Prostate gland (tissue), 2 donors: Measurements from ENCODE around the gene ZBED3. TPM values are rescaled to one million over a fixed set of nuclear protein-coding genes. Genes with fewer than 3 reads are reported as not detected.

Source experiments
- DNase-seq: peaks from one replicate; pipeline ENCODE4 v3.0.0-alpha.2; 2019; ENCODE audit warnings: low spot score
- H3K27ac ChIP-seq, 2 donors: fragments of 200-600 bp; sonication (generic); 2 replicates each; pipeline ENCODE4 v1.5.1; 2017 to 2019
- H3K27me3 ChIP-seq: fragments of 200-600 bp; sonication (generic); replicated peaks from 2 replicates; pipeline ENCODE4 v1.5.1; 2019; ENCODE audit not compliant: insufficient read depth
- H3K36me3 ChIP-seq, 2 donors: fragments of 200-600 bp; sonication (generic); 1 replicate in 1 of 2; 2 replicates in 1 of 2; pipeline versions ENCODE4 v1.5.1 to v1.8.1; 2017 to 2019
- H3K4me1 ChIP-seq: fragments of 200-600 bp; sonication (generic); replicated peaks from 2 replicates; pipeline ENCODE4 v1.5.1; 2019
- H3K4me3 ChIP-seq, 2 donors: fragments of 200-600 bp; sonication (generic); 2 replicates each; pipeline ENCODE4 v1.5.1; 2017 to 2019
- H3K9me3 ChIP-seq: fragments of 200-600 bp; sonication (generic); 2 replicates; pipeline ENCODE4 v1.5.1; 2017
- CTCF ChIP-seq, 4 experiments: fragments of 200-600 bp in 2 of 4; fragments of 450-650 bp in 2 of 4; sonication (generic) in 2 of 4; IDR thresholded peaks; 1 replicate in 3 of 4; 2 replicates in 1 of 4; pipeline ENCODE4 v1.5.1; 2016 to 2019; ENCODE audit warnings: antibody characterized with exemption in 4 of 4, mild to moderate bottlenecking in 2 of 4, moderate library complexity in 2 of 4
- POLR2A ChIP-seq: fragments of 450-650 bp; IDR thresholded peaks from one replicate; pipeline ENCODE4 v1.6.1; 2016; ENCODE audit warnings: antibody characterized with exemption, mild to moderate bottlenecking
- POLR2AphosphoS5 ChIP-seq: sonication (generic); formaldehyde crosslinking; IDR thresholded peaks from one replicate; pipeline ENCODE4 v1.6.1; 2017; ENCODE audit warnings: antibody characterized with exemption
- WGBS: methylation state at CpG from one replicate; pipeline ENCODE4 v1.1.5; 2018; 5-methylcytosine and 5-hydroxymethylcytosine counted together
- intact Hi-C: fragments of 100-400 bp; cut with DNase I; formaldehyde crosslinking; loops from one replicate; pipeline ENCODE4 v1.14.2; 2022
- total RNA-seq, 2 donors: library from RNA; depleted of rRNA; stranded (reverse); fragments of >200 nt; gene quantifications; one replicate each; pipeline ENCODE4 v1.1.0, GENCODE V29; 2016

Gene ZBED3
- total RNA-seq, 2 donors from 2014 or later, result 11.9 to 25.3 TPM

DNA sequence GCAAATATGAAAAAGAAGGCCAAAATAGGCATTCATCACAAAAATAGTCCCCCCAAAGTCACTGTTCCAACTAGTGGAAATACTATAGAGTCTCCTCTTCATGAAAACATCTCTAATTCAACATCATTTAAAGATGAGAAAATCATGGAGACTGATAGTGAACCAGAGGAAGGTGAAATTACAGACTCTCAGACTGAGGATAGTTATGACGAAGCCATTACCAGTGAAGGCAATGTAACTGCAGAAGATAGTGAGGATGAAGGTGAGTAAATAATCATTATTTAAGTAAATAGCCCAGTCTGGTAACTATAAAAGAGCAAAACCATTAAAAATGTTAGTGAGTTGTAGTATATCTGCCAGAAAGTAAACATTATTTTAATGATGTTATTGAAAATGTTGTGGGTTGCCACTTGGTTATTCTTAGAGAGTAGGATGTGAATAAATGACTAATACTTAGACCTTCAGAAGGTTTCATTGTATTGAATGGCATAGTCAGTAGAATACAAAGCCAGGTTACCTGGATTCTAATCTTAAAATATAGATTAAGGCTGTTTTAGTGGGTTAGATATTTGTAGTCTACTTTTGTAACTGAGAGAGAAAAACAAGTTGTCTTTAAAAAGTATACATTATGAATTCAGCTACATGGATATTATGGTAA is 40.5 kb downstream of the ZBED3 start:
- intact Hi-C loops, result no loop called here
- H3K4me3 ChIP-seq, result no peak overlapping the region
- no peak overlapping the region for H3K27ac ChIP-seq
- H3K27me3 ChIP-seq, result no peaks in the 10 kb centered on the region
- DNase-seq, result no peak
- no peak for TF ChIP-seq POLR2AphosphoS5
- TF ChIP-seq POLR2A, result no peak
- TF ChIP-seq CTCF (IDR thresholded peaks at IDR 0.05), result no peak
- no peaks in the 10 kb centered on the region for H3K36me3 ChIP-seq
- WGBS, result 92% methylated on average over 1 of the region's 1 CpG
- H3K9me3 ChIP-seq, result no peaks in the 10 kb centered on the region
- H3K4me1 ChIP-seq, result no peaks in the 10 kb centered on the region

DNA sequence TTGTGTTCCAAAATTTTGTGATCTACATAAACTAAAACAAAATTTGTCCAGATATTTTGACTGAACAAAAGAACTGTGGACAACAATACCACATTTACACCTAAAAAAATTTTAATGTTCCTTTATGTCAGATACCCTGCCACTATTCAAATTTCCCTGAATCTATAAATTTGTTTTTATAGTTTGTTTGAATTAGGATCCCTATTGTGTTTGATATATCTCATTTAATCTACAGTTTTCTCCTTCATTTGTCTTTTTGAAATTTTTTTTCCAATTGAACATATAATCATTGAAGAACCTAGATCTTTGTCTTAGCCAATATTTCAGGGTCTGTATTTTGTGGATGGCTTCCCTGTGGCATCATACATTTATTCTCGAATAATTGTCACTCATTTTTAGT is 51.1 kb downstream of the ZBED3 start:
- H3K4me1 ChIP-seq, result no peaks in the 10 kb centered on the region
- DNase-seq, result no peak
- H3K9me3 ChIP-seq, result no peaks in the 10 kb centered on the region
- no peak overlapping the region for H3K27ac ChIP-seq
- TF ChIP-seq CTCF (IDR thresholded peaks at IDR 0.05) (no peak), POLR2A (no peak), POLR2AphosphoS5 (no peak)
- WGBS, result 96% methylated on average over 1 of the region's 1 CpG
- no peak overlapping the region for H3K4me3 ChIP-seq
- H3K36me3 ChIP-seq, result no peaks in the 10 kb centered on the region
- H3K27me3 ChIP-seq, result no peaks in the 10 kb centered on the region
- intact Hi-C loops, result no loop called here

- 85% methylated on average over 5 of the region's 5 CpGs for WGBS
- Histone ChIP-seq H3K9me3 (no peaks in the 10 kb centered on the region), H3K27me3 (no peaks in the 10 kb centered on the region), H3K27ac (no peak overlapping the region), H3K4me3 (no peak overlapping the region), H3K36me3 (no peaks in the 10 kb centered on the region), H3K4me1 (no peaks in the 10 kb centered on the region)
- intact Hi-C loops, result no loop called here
- TF ChIP-seq CTCF (IDR thresholded peaks at IDR 0.05), result no peak
- no peak for TF ChIP-seq POLR2A
- TF ChIP-seq POLR2AphosphoS5, result no peak
- DNase-seq, result no peak
Measured at GRCh38 chr5:77033338-77033737, 53.7 kb downstream of the ZBED3 start.

- intact Hi-C loops, result no loop called here
- DNase-seq, result no peak
- TF ChIP-seq POLR2AphosphoS5, result no peak
- 81% methylated on average over 4 of the region's 4 CpGs for WGBS
- Histone ChIP-seq H3K36me3 (no peaks in the 10 kb centered on the region), H3K9me3 (no peaks in the 10 kb centered on the region), H3K27ac (no peak overlapping the region), H3K4me3 (no peak overlapping the region), H3K27me3 (no peaks in the 10 kb centered on the region), H3K4me1 (no peaks in the 10 kb centered on the region)
Measured at GRCh38 chr5:77032635-77033034, 54.5 kb downstream of the ZBED3 start.

GRCh38 chr5:77031891-77032290 is 55.2 kb downstream of the ZBED3 start:
- Histone ChIP-seq H3K27me3 (no peaks in the 10 kb centered on the region), H3K4me1 (no peaks in the 10 kb centered on the region), H3K9me3 (no peaks in the 10 kb centered on the region), H3K27ac (no peak overlapping the region), H3K4me3 (no peak overlapping the region), H3K36me3 (no peaks in the 10 kb centered on the region)
- intact Hi-C loops, result loop anchor here (2.0 kb wide), 1 partner anchor 461 kb away; the partner anchor contains the start of gene WDR41
- WGBS, result 87% methylated on average over 3 of the region's 3 CpGs
- no peak for TF ChIP-seq CTCF (IDR thresholded peaks at IDR 0.05)
- DNase-seq, result no peak
